H9 (cell line): ENCODE results near the gene PCDHGC5. TPM values are rescaled to one million over a fixed set of nuclear protein-coding genes. Genes with fewer than 3 reads are reported as not detected.

ENCODE experiments used
- DNase-seq: peaks from one replicate; pipeline ENCODE4 v3.0.0-alpha.2; 2017
- H2AFZ ChIP-seq: one replicate; pipeline ENCODE4 v1.6.1; 2013; ENCODE audit warnings: mild to moderate bottlenecking, low read length, control low read depth, moderate library complexity
- H2AK5ac ChIP-seq: 2 replicates; pipeline ENCODE4 v1.6.1; 2013; ENCODE audit warnings: low read length, control low read depth, mixed read lengths; ENCODE audit not compliant: insufficient read length
- H2BK120ac ChIP-seq: one replicate; pipeline ENCODE4 v1.6.1; 2013; ENCODE audit warnings: low read depth, mild to moderate bottlenecking, low read length, control low read depth, inconsistent platforms; ENCODE audit not compliant: poor library complexity, severe bottlenecking
- H2BK12ac ChIP-seq: 2 replicates; pipeline ENCODE4 v1.6.1; 2013; ENCODE audit warnings: low read length, control low read depth, mixed read lengths, low read depth; ENCODE audit not compliant: insufficient read length
- H2BK15ac ChIP-seq: 2 replicates; pipeline ENCODE4 v1.6.1; 2013; ENCODE audit warnings: low read depth, low read length, control low read depth
- H2BK20ac ChIP-seq: one replicate; pipeline ENCODE4 v1.6.1; 2013; ENCODE audit warnings: low read depth, mild to moderate bottlenecking, low read length, control low read depth, inconsistent platforms; ENCODE audit not compliant: poor library complexity, severe bottlenecking
- H2BK5ac ChIP-seq: 2 replicates; pipeline ENCODE4 v1.6.1; 2013; ENCODE audit warnings: low read length, control low read depth, mixed read lengths; ENCODE audit not compliant: insufficient read length
- H3K14ac ChIP-seq: 2 replicates; pipeline ENCODE4 v1.6.1; 2013; ENCODE audit warnings: low read length, control low read depth; ENCODE audit not compliant: insufficient read depth
- H3K18ac ChIP-seq: 2 replicates; pipeline ENCODE4 v1.6.1; 2013; ENCODE audit warnings: low read depth, mild to moderate bottlenecking, mixed read lengths, low read length, control low read depth; ENCODE audit not compliant: insufficient read length
- H3K23ac ChIP-seq: 2 replicates; pipeline ENCODE4 v1.6.1; 2013; ENCODE audit warnings: low read length, control low read depth, mixed read lengths, low read depth; ENCODE audit not compliant: insufficient read length
- H3K23me2 ChIP-seq: 2 replicates; pipeline ENCODE4 v1.6.1; 2013; ENCODE audit warnings: low read depth, mild to moderate bottlenecking, mixed read lengths, low read length, control low read depth; ENCODE audit not compliant: insufficient read length, poor library complexity, severe bottlenecking
- H3K27ac ChIP-seq: 2 replicates; pipeline ENCODE4 v1.5.1; 2013; ENCODE audit warnings: low read length, control low read depth, mixed read lengths, low read depth; ENCODE audit not compliant: insufficient read length
- H3K27me3 ChIP-seq: 2 replicates; pipeline ENCODE4 v1.6.1; 2013; ENCODE audit warnings: low read length, control low read depth, inconsistent platforms; ENCODE audit not compliant: insufficient read depth
- H3K4ac ChIP-seq: 2 replicates; pipeline ENCODE4 v1.6.1; 2013; ENCODE audit warnings: low read depth, mild to moderate bottlenecking, control low read depth, inconsistent platforms, low read length, moderate library complexity
- H3K4me1 ChIP-seq: 2 replicates; pipeline ENCODE4 v1.6.1; 2013; ENCODE audit warnings: low read length, control low read depth, inconsistent platforms; ENCODE audit not compliant: insufficient read depth
- H3K4me2 ChIP-seq: 2 replicates; pipeline ENCODE4 v1.6.1; 2013; ENCODE audit warnings: low read length, control low read depth, mixed read lengths; ENCODE audit not compliant: insufficient read length, insufficient read depth
- H3K56ac ChIP-seq: 2 replicates; pipeline ENCODE4 v1.6.1; 2013; ENCODE audit warnings: low read depth, mild to moderate bottlenecking, mixed read lengths, low read length, control low read depth; ENCODE audit not compliant: insufficient read length
- H3K79me1 ChIP-seq: 2 replicates; pipeline ENCODE4 v1.6.1; 2013; ENCODE audit warnings: low read depth, mild to moderate bottlenecking, moderate library complexity, low read length, control low read depth, inconsistent platforms; ENCODE audit not compliant: insufficient read depth, poor library complexity, severe bottlenecking
- H3K79me2 ChIP-seq: 2 replicates; pipeline ENCODE4 v1.6.1; 2013; ENCODE audit warnings: low read length, control low read depth, inconsistent platforms; ENCODE audit not compliant: insufficient read depth
- H3K9ac ChIP-seq: 2 replicates; pipeline ENCODE4 v1.6.1; 2013; ENCODE audit warnings: low read length, control low read depth, mixed read lengths; ENCODE audit not compliant: insufficient read length; ENCODE audit errors: extremely low read depth
- H3K9me3 ChIP-seq: one replicate; pipeline ENCODE4 v1.6.1; 2013; ENCODE audit warnings: low read depth, low read length, inconsistent platforms; ENCODE audit not compliant: control insufficient read depth
- H3T11ph ChIP-seq: one replicate; pipeline ENCODE4 v1.6.1; 2013; ENCODE audit warnings: mild to moderate bottlenecking, low read length, control low read depth, inconsistent platforms
- H4K20me1 ChIP-seq: one replicate; pipeline ENCODE4 v1.6.1; 2013; ENCODE audit not compliant: control insufficient read depth, insufficient read length, insufficient read depth
- H4K5ac ChIP-seq: 2 replicates; pipeline ENCODE4 v1.6.1; 2013; ENCODE audit warnings: low read depth, mild to moderate bottlenecking, mixed read lengths, low read length, control low read depth; ENCODE audit not compliant: insufficient read length
- H4K8ac ChIP-seq: replicated peaks from 2 replicates; pipeline ENCODE4 v1.6.1; 2013; ENCODE audit warnings: low read length, control low read depth, mixed read lengths, low read depth; ENCODE audit not compliant: insufficient read length
- H4K91ac ChIP-seq: 2 replicates; pipeline ENCODE4 v1.6.1; 2013; ENCODE audit warnings: low read depth, mild to moderate bottlenecking, moderate library complexity, mixed read lengths, low read length, control low read depth; ENCODE audit not compliant: insufficient read length
- H3K27ac Mint-ChIP-seq, 3 experiments: 2 replicates in 2 of 3; 3 replicates in 1 of 3; pipeline ENCODE4 v1.8.0; 2020 to 2021; ENCODE audit warnings: mixed read lengths in 3 of 3, mild to moderate bottlenecking in 1 of 3, moderate library complexity in 1 of 3
- H3K27me3 Mint-ChIP-seq: 2 replicates; pipeline ENCODE4 v1.8.0; 2021; ENCODE audit warnings: low read depth, mild to moderate bottlenecking, moderate library complexity, mixed read lengths
- H3K36me3 Mint-ChIP-seq, 3 experiments: 2 replicates in 2 of 3; 3 replicates in 1 of 3; pipeline ENCODE4 v1.8.0; 2020 to 2021; ENCODE audit warnings: low read depth in 3 of 3, mixed read lengths in 3 of 3; ENCODE audit not compliant: insufficient read depth in 1 of 3
- H3K4me1 Mint-ChIP-seq, 2 experiments: 2 replicates each; pipeline ENCODE4 v1.8.0; 2020; ENCODE audit warnings: mixed read lengths in 2 of 2
- H3K4me3 Mint-ChIP-seq, 2 experiments: 2 replicates in 1 of 2; 3 replicates in 1 of 2; pipeline ENCODE4 v1.8.0; 2020 to 2021; ENCODE audit warnings: mild to moderate bottlenecking in 2 of 2, mixed read lengths in 2 of 2, moderate library complexity in 1 of 2
- H3K9me3 Mint-ChIP-seq, 2 experiments: 2 replicates in 1 of 2; 3 replicates in 1 of 2; pipeline ENCODE4 v1.8.0; 2020; ENCODE audit warnings: mild to moderate bottlenecking in 2 of 2, mixed read lengths in 2 of 2, moderate library complexity in 1 of 2
- CTCF ChIP-seq: fragments of 200-600 bp; sonication (generic); conservative IDR thresholded peaks from 3 replicates; pipeline ENCODE4 v1.8.0; 2021; ENCODE audit warnings: antibody characterized with exemption, mild to moderate bottlenecking
- WGBS: extraction: QIAGEN DNeasy Blood & Tissue Kit; methylation state at CpG from one replicate; pipeline ENCODE4 v1.1.7; 2013; ENCODE audit warnings: missing lambda C conversion rate, low lambda C conversion rate, mixed read lengths; ENCODE audit not compliant: insufficient read length; ENCODE audit errors: extremely low coverage; 5-methylcytosine and 5-hydroxymethylcytosine counted together
- total RNA-seq: library from RNA; stranded (reverse); gene quantifications from 2 replicates; pipeline ENCODE4 v1.2.1, GENCODE V29; 2021

PCDHGC5 gene
- total RNA-seq, 1 experiment from 2014 or later = 0.66 TPM

DNA sequence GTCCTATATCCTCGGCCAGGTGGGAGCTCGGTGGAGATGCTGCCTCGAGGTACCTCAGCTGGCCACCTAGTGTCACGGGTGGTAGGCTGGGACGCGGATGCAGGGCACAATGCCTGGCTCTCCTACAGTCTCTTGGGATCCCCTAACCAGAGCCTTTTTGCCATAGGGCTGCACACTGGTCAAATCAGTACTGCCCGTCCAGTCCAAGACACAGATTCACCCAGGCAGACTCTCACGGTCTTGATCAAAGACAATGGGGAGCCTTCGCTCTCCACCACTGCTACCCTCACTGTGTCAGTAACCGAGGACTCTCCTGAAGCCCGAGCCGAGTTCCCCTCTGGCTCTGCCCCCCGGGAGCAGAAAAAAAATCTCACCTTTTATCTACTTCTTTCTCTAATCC, 11.1 kb upstream of the PCDHGC5 start:
- Histone ChIP-seq H4K8ac (no peak overlapping the region), H3K4me1 (0 out of 2 replicates have a peak, but pooled peaks cover 2% of the 10 kb centered on the region), H2AFZ (no peak overlapping the region), H2BK15ac (no peak overlapping the region), H3K18ac (no peak overlapping the region), H4K20me1 (no peaks in the 10 kb centered on the region), H2BK12ac (no peak overlapping the region), H2BK120ac (no peak overlapping the region), H4K91ac (no peak overlapping the region), H3K4ac (no peak overlapping the region), H3K9ac (no peak overlapping the region), H3T11ph (no peak overlapping the region), H2BK5ac (no peak overlapping the region), H3K23me2 (peaks cover 17% of the 10 kb centered on the region), H3K14ac (no peak overlapping the region), H4K5ac (no peak overlapping the region), H3K27me3 (peaks cover 15% of the 10 kb centered on the region), H3K27ac (no peak overlapping the region), H2AK5ac (no peak overlapping the region), H3K79me2 (no peaks in the 10 kb centered on the region), H3K9me3 (peaks cover 5% of the 10 kb centered on the region), H3K23ac (no peak overlapping the region), H2BK20ac (no peak overlapping the region), H3K79me1 (no peaks in the 10 kb centered on the region), H3K4me2 (peak overlapping the region; percentile 31), H3K56ac (no peak overlapping the region)
- Mint-ChIP-seq H3K4me1 (peaks cover 26 to 33% of the 10 kb centered on the region in 2 experiments), H3K27me3 (peaks cover 33% of the 10 kb centered on the region), H3K36me3 (peaks cover 0 to 21% (median 8%) of the 10 kb centered on the region in 3 experiments; a peak in 4 of 7 replicates), H3K27ac (no peak overlapping the region), H3K4me3 (peak overlapping the region in 1 of 2 experiments; percentile 19; a peak in 2 of 5 replicates), H3K9me3 (peaks cover 0 to 23% of the 10 kb centered on the region in 2 experiments; a peak in 4 of 5 replicates)
- TF ChIP-seq CTCF = no peak
- no peak for DNase-seq
- no CpG with 5 or more reads among the region's 13 CpGs for WGBS
